GDM1 (cell line): Measurements from ENCODE around the gene TBX4.

Experiments
- DNase-seq: peaks from one replicate; lab custom pipeline; 2025; lab: John Stamatoyannopoulos, UW

Gene TBX4

GRCh38 chr17:61412860-61413660 is 39.2 kb upstream of the TBX4 start:
- no peak for DNase-seq

DNA sequence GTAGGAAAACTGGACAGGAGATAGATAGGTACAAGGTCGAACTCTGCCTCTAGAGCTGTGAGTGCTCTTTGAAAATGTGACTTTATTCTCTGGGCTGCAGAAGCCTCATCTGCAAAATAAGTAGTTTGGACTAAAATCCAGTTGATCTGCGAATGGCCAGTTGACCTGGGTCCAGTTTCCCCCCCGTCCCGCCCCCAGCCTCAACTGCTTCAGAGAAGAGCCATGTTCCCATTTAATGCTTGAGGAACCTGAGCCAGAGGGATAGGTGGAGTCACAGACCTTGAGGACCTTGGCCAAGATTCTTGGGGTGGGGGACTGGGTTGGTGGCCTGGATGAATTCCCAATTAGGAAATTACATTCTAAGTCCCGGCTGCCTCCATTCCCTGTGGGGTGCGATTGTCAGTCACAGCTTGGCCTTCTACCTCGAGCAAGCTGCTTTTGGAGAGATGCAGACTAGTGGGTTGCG is 38.5 kb upstream of the TBX4 start:
- DNase-seq = no peak

DNA sequence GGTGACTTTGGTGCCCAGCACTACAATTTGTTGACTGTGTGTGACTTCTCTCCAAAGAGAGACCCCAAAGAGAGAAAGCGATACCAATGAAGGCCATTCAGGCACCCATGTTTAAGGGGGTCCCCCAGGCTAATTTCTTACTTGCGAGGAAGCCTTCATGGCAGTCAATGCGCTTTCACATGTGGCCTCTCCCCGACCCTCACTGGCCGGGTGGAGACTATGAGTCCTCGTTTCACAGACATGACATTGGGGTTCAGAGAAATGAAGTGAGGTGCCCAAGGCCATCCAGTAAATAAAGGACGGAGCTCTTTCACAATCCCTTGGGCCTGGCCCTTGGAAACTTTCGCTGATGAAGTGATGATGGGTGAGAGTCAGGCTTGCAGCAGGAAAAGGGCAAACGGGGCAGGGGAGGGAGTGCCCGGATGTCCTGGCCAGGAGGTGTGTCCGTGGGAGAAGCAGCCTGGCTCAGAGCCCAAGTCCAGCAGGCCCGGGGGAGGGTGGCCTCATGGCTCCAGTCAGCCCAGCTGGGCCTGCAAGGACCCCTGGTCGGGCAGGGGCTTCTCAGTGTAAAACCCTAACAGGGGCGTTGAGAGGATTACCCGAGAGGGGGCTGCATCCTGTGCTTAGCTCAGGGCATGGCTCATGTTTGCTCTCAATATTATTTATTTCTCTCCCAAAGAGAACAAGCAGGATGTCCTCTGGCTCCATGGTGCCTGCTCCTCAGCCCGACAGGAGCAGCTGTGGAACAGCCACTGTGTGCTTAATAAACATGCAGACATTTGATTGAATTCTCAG is 37.9 kb upstream of the TBX4 start:
- no peak for DNase-seq

DNA sequence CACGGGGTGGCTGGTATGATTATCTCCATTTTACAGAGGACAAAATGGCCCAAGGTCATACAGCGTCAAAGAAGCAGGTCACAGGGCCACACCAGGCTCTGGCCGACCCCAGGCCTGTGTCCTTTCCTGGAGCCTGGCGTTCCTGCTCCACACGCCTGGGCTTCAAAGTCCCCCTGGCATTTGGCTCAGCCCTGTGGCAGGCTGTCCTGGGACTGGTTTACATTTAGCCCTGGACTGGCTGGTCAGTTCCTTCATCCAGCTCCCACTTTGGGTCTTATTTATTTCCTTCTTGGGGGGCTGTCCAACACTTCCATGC is 37.3 kb upstream of the TBX4 start:
- no peak for DNase-seq

DNA sequence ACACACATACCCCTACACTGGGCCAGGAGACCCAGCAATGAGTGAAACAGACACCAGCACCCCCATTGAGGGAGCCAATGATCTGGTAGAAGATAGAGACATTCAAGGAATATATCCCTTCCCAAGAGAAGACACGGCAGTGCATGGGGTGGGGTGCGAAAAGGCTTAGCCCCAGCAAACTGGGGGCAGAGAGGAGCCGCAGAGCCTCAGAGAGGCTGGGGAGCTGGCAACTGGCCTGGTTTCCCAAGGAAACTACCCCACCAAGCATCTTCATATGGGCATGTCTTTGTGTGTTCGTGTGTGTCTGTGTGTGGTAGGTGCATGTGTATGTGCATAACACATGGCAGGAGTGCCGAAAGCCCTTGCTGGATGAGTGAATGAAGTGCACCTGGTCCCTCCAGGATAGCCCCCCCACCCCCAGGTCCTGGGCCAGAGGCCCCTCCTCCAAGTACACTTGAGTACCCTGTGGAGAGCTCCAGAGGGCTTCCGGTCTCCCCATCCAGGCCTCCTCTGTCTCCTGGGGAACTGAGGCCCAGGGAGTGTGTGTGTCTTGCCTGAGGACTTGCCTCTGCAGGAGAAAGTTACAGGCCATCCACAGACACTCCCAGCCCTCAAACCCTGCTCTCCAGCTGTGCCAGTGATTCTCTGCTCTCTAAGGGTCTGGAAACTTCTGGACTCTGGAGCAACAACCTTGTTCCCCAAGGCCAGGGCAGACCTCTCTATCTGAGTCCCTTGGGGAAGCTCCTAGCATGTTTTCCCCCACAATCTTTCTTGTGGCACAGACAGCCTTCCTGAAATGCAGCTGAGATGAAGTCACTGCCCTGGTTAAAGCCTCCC is 36.6 kb upstream of the TBX4 start:
- DNase-seq = no peak

DNA sequence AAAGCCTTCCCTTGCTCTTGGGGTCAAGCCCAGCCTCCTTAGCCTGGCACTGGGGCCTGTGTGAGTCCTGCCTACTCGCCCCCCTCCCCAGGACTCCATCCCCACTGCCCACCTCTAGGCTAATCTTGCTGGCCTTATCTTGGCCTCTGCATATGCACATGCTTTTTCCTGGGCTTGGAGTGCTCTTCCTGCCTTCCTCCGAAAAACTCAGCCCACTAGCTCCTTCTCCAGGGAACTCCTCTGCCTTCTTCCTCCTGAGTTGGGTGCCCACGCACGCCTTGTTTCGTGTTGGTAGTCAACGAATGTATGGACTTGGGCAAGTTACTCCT is 36.0 kb upstream of the TBX4 start:
- DNase-seq = no peak

DNA sequence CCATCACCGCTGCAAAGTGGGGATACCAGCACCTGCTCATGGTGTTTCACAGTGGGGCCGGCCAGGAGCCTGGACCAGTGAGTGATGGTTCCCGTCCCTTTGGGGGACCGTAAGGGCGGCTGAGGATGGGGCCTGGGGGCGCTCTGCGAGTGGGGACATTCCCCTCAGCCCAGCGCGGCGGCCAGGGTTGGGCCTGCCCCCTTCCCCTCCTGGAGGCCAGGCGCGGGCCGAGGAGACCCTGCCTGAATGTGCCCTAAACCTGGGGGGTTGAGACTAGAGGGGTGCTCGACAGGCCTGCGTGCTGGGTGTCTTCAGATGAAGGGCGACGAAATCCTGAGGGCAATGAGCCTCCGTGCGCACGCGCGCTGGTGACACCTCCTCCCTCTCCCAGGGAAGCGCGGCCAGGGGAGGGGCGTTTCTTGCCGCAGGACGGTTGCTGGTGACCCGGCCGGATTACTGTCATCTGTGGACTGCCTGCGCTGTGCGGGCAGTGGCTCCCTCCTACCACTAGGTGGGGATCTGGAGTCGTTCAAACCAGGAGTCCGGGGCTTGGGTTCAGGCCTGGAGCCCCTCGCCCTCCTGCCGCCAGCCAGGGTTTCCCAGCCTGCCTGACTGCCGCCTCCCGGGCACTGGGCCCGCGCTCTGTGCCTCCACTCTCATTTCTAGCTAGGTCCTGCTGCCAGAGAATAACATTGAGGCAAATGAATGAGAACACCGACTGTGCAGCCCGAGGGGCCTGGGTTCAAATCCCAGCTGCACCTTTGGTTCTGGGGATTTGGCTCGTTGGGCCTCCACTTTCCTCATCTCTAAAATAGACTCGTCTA is 35.5 kb upstream of the TBX4 start:
- DNase-seq = peak; percentile 46

- no peak for DNase-seq
Observed at GRCh38 chr17:61418449-61418848, 33.8 kb upstream of the TBX4 start.

DNA sequence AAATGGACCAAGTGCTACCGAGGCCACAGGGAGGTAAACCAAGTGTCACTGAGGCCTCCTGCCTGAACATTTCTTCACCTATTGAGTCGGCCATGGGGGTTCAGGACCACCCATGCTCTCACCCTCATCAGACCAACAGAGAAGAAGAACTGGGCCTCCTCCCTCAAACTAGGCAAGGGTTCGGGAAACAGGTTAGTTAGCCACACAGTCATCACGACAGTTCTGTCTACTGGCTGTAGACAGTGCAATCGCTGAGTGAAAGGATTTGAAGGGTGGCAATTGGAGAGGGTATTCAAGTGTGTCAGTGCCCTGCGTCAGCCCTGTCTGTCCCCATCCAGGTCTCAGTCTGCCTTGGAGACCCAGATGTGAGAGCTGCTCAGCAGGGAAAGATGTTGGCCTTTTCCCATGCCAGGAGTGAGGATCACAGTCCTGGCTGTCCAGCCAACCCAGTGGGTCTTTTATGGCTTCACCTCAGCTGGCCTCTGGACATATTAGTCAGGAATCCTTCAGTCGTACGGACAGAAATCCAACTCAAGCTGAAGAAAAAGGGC is 32.7 kb upstream of the TBX4 start:
- no peak for DNase-seq

GRCh38 chr17:61420052-61420451 is 32.2 kb upstream of the TBX4 start:
- no peak for DNase-seq

- DNase-seq = no peak
Observed at GRCh38 chr17:61420745-61421398, 31.4 kb upstream of the TBX4 start.

GRCh38 chr17:61421460-61421859 is 30.8 kb upstream of the TBX4 start:
- DNase-seq = no peak

DNA sequence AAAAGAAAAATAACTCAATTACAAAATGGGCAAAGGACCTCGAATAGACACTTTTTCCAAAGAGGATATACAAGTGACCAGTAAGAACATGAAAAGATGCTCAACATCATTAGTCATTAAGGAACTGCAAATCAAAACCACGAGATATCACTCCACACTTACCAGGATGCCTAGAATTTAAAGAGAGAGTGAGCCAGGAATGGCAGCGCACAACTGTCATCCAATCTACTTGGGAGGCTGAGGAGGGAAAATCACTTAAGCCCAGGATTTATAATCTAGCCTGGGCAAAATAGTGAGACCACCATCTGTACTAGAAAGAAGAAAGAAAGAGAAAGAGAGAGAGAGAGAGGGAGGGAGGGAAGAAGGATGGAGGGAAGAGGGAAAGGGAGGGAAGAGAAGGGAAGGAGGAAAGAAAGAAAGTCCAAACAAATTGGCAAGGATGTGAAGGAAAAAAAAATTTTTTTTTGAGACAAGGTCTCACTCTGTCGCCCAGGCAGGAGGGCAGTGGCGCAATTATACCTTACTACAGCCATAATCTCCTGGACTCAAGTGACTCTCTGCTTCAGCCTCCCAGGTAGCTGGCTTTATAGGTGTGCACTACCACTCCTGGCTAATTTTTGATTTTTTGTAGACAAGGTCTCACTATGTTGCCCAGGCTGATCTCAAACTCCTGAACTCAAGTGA is 30.0 kb upstream of the TBX4 start:
- DNase-seq = no peak

GRCh38 chr17:61422869-61423268 is 29.4 kb upstream of the TBX4 start:
- no peak for DNase-seq

- DNase-seq = no peak
Observed at GRCh38 chr17:61423967-61424649, 28.1 kb upstream of the TBX4 start.

DNA sequence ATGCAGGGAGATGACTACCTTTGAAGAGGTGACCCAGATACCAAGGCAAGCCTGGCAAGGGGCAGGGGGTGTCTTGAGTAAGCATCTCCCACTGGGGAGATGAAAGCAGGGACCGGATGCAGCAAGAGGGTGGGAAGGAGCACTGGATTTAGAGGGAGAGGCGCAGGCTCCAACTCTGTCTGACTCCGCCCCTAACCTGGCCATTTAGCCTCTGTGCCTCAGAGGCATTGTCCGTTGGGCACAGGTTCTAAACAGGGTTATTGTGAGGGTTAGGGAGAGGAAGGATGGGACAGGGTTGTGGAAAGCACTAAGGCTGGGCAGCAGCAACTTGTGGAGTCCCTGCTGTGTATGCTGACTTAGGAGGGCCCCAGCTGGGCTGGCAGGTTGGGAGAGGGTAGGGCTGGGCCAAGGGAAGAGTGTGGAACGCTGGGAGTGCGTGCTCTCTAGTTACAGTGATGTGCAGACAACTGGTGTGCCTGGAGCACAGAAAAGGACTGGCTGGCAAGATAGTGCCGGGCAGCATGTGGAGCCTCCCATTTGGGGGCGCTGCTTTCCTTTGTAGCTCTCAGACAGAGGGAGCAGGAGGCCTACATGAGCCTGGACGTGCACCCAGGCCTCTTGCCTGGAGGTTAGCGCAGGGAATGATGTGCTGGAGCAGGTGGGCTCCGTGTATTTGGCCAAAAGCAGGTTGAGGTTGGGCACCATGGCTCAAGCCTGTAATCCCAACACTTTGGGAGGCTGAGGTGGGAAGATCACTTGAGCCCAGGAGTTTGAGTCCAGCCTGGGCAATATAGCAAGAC is 26.3 kb upstream of the TBX4 start:
- DNase-seq = no peak

- no peak for DNase-seq
Observed at GRCh38 chr17:61426482-61427304, 25.5 kb upstream of the TBX4 start.

DNA sequence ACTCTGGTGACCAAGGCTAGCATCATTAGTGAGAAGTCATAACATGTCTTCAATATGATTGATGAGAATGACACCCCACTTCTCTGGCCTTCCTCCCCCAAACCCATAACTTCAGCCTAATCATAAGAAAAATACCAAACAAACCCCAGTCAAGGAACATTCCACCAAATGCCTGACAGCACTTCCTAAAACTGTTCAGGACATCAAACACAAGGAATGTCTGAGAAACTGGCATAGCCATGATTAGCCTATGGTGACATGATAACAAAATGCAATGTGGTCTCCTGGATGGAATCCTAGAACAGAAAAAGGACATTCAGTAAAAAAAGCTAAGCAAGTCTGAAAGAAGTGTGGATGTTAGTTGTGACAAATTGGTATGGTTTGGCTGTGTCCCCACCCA is 24.7 kb upstream of the TBX4 start:
- no peak for DNase-seq
